ENCODE results near the gene RTP5.

The RTP5 gene

GRCh38 chr2:241843321-241844065 lies 26.0 kb upstream of the RTP5 start:
- DNase-seq (ENCODE audit: low read depth, low spot score): no peak

- DNase-seq (ENCODE audit: low read depth, low spot score): no peak
Measured at GRCh38 chr2:241844066-241844728, 25.3 kb upstream of the RTP5 start.

- DNase-seq (ENCODE audit: low read depth, low spot score): no peak
Measured at GRCh38 chr2:241844831-241845578, 24.5 kb upstream of the RTP5 start.

GRCh38 chr2:241846406-241846805 lies 23.1 kb upstream of the RTP5 start:
- no peak for DNase-seq (ENCODE audit: low read depth, low spot score)

GRCh38 chr2:241848761-241849615 lies 20.5 kb upstream of the RTP5 start:
- DNase-seq (ENCODE audit: low read depth, low spot score): no peak

- no peak for DNase-seq (ENCODE audit: low read depth, low spot score)
Measured at GRCh38 chr2:241849616-241850543, 19.6 kb upstream of the RTP5 start.

GRCh38 chr2:241850544-241851324 lies 18.8 kb upstream of the RTP5 start:
- DNase-seq (ENCODE audit: low read depth, low spot score): no peak

GRCh38 chr2:241851325-241852115 lies 18.0 kb upstream of the RTP5 start:
- DNase-seq (ENCODE audit: low read depth, low spot score): no peak

- DNase-seq (ENCODE audit: low read depth, low spot score): no peak
Measured at GRCh38 chr2:241852116-241852980, 17.2 kb upstream of the RTP5 start.

- no peak for DNase-seq (ENCODE audit: low read depth, low spot score)
Measured at GRCh38 chr2:241852981-241853631, 16.4 kb upstream of the RTP5 start.

- no peak for DNase-seq (ENCODE audit: low read depth, low spot score)
Measured at GRCh38 chr2:241853651-241854341, 15.7 kb upstream of the RTP5 start.

- DNase-seq (ENCODE audit: low read depth, low spot score): no peak
Measured at GRCh38 chr2:241854342-241855244, 14.9 kb upstream of the RTP5 start.

GRCh38 chr2:241855245-241855887 lies 14.2 kb upstream of the RTP5 start:
- DNase-seq (ENCODE audit: low read depth, low spot score): no peak

GRCh38 chr2:241855888-241856422 lies 13.6 kb upstream of the RTP5 start:
- DNase-seq (ENCODE audit: low read depth, low spot score): no peak

GRCh38 chr2:241857041-241857541 lies 12.4 kb upstream of the RTP5 start:
- no peak for DNase-seq (ENCODE audit: low read depth, low spot score)
